Cardiac muscle cell (in vitro differentiated cells and primary cell): ENCODE measurements around the gene TRIM49D2. TPM values are rescaled to one million over a fixed set of nuclear protein-coding genes. Genes with fewer than 3 reads are reported as not detected.
"Not testable (repeated sequence)": the region's sequence is repeated elsewhere in the genome, so short reads cannot be mapped to it uniquely, and the experiment has no call there.

ENCODE experiments used
- DNase-seq, 2 donors: peaks; one replicate each; pipeline versions ENCODE4 v3.0.0 to v3.0.0-alpha.2; 2010 to 2017; ENCODE audit warnings: low read depth in 1 of 2, low spot score in 1 of 2
- H3K27ac ChIP-seq: fragments of 200-600 bp; sonication (generic); 2 replicates; pipeline ENCODE4 v1.5.1; 2016
- H3K27me3 ChIP-seq: fragments of 200-600 bp; sonication (generic); 2 replicates; pipeline ENCODE4 v1.6.0; 2016; ENCODE audit warnings: control low read depth
- H3K36me3 ChIP-seq: fragments of 200-600 bp; sonication (generic); 2 replicates; pipeline ENCODE4 v1.5.1; 2016; ENCODE audit warnings: control low read depth
- H3K4me1 ChIP-seq: fragments of 200-600 bp; sonication (generic); 2 replicates; pipeline ENCODE4 v1.8.1; 2017; ENCODE audit warnings: low read depth, mild to moderate bottlenecking, mixed run types
- H3K4me3 ChIP-seq: fragments of 200-600 bp; sonication (generic); 2 replicates; pipeline ENCODE4 v1.5.1; 2016; ENCODE audit warnings: mild to moderate bottlenecking
- H3K9me3 ChIP-seq: fragments of 200-600 bp; sonication (generic); 2 replicates; pipeline ENCODE4 v1.5.1; 2017; ENCODE audit warnings: low read depth, mild to moderate bottlenecking, control low read depth
- CTCF ChIP-seq: IDR thresholded peaks from 2 replicates; pipeline ENCODE4 v1.5.1; 2012; ENCODE audit warnings: low read depth, mild to moderate bottlenecking, low read length
- polyA plus RNA-seq: library from polyadenylated mRNA; unstranded; fragments of >200 nt; fragmentation: Nextera tagmentation; extraction: Ambion mirVana; gene quantifications from 2 replicates; pipeline ENCODE4 v1.2.1, GENCODE V29; 2016
- total RNA-seq: library from RNA; depleted of rRNA; stranded (reverse); fragments of >200 nt; gene quantifications from 2 replicates; pipeline ENCODE4 v1.2.3, GENCODE V29; 2016

The TRIM49D2 gene
- total RNA-seq (not detected in 2 replicates), polyA plus RNA-seq (not detected in 2 replicates)

GRCh38 chr11:89923764-89924163 lies at the start of gene TRIM49D2:
Gene TRIM49D2 (plus strand): TSS chr11:89924064. CDS start chr11:89926762, 2,698 bp downstream.
- DNase-seq, H3K9me3 ChIP-seq, H3K4me1 ChIP-seq, H3K27ac ChIP-seq, H3K36me3 ChIP-seq, H3K27me3 ChIP-seq, H3K4me3 ChIP-seq: not testable (repeated sequence)

- H3K9me3 ChIP-seq, H3K36me3 ChIP-seq, H3K4me3 ChIP-seq, H3K4me1 ChIP-seq, H3K27ac ChIP-seq, DNase-seq, H3K27me3 ChIP-seq: not testable (repeated sequence)
These were observed 46.4 kb upstream of the TRIM49D2 start for GRCh38 chr11:89877511-89877910.

GRCh38 chr11:89893245-89893644 lies 30.6 kb upstream of the TRIM49D2 start:
- not testable (repeated sequence) for DNase-seq, H3K4me1 ChIP-seq, H3K27ac ChIP-seq, H3K9me3 ChIP-seq, H3K36me3 ChIP-seq, H3K4me3 ChIP-seq, H3K27me3 ChIP-seq

- not testable (repeated sequence) for DNase-seq, H3K4me3 ChIP-seq, H3K36me3 ChIP-seq, H3K27ac ChIP-seq, H3K4me1 ChIP-seq, H3K9me3 ChIP-seq, H3K27me3 ChIP-seq
These were observed 23.1 kb upstream of the TRIM49D2 start for GRCh38 chr11:89900809-89901208.

- DNase-seq: no peak
- no peaks in the 10 kb centered on the region for H3K9me3 ChIP-seq
- H3K36me3 ChIP-seq: no peaks in the 10 kb centered on the region
- H3K4me3 ChIP-seq: no peak within 1 kb of the TSS
- no peak for TF ChIP-seq CTCF
- no peaks in the 10 kb centered on the region for H3K27me3 ChIP-seq
- no peaks in the 10 kb centered on the region for H3K4me1 ChIP-seq
- H3K27ac ChIP-seq: no peak within 1 kb of the TSS
These were observed 1.6 kb upstream of the TRIM49D2 start, which contains the start of gene TRIM49D1 for GRCh38 chr11:89922195-89922660. Gene TRIM49D1 (minus strand): TSS chr11:89922245. CDS start chr11:89917710, 4,535 bp downstream.

- H3K4me3 ChIP-seq, H3K36me3 ChIP-seq, H3K4me1 ChIP-seq, DNase-seq, H3K27ac ChIP-seq, H3K27me3 ChIP-seq, H3K9me3 ChIP-seq: not testable (repeated sequence)
These were observed 37.0 kb downstream of the TRIM49D2 start for GRCh38 chr11:89960833-89961232.

GRCh38 chr11:89965737-89966136 lies 41.9 kb downstream of the TRIM49D2 start, which contains the start of gene TRIM64:
Gene TRIM64 (plus strand): TSS chr11:89966037. CDS start chr11:89968504, 2,467 bp downstream.
- not testable (repeated sequence) for DNase-seq, H3K27me3 ChIP-seq, H3K9me3 ChIP-seq, H3K4me1 ChIP-seq, H3K27ac ChIP-seq, H3K36me3 ChIP-seq, H3K4me3 ChIP-seq

Other genes starting within 250 kb of the TRIM49D2 start
- gene TRIM77, start 213.8 kb upstream of the TRIM49D2 start, total RNA-seq: not detected in 2 replicates
- gene TRIM77, start 213.8 kb upstream of the TRIM49D2 start, polyA plus RNA-seq: not detected in 2 replicates
- gene TRIM49, start 115.5 kb upstream of the TRIM49D2 start, total RNA-seq: not detected in 2 replicates
- not detected in 2 replicates for gene TRIM49, start 115.5 kb upstream of the TRIM49D2 start, polyA plus RNA-seq
- not detected in 2 replicates for gene TRIM64B, start 45.6 kb upstream of the TRIM49D2 start, total RNA-seq
- not detected in 2 replicates for gene TRIM64B, start 45.6 kb upstream of the TRIM49D2 start, polyA plus RNA-seq
- gene TRIM49D1, start 1.8 kb upstream of the TRIM49D2 start, total RNA-seq: not detected in 2 replicates
- gene TRIM49D1, start 1.8 kb upstream of the TRIM49D2 start, polyA plus RNA-seq: not detected in 2 replicates
- not detected in 2 replicates for gene TRIM64, start 42.0 kb downstream of the TRIM49D2 start, total RNA-seq
- gene TRIM64, start 42.0 kb downstream of the TRIM49D2 start, polyA plus RNA-seq: not detected in 2 replicates
- gene TRIM49C, start 107.0 kb downstream of the TRIM49D2 start, total RNA-seq: not detected in 2 replicates
- not detected in 2 replicates for gene TRIM49C, start 107.0 kb downstream of the TRIM49D2 start, polyA plus RNA-seq
- gene UBTFL1, start 161.9 kb downstream of the TRIM49D2 start, total RNA-seq: not detected in 2 replicates
- not detected in 2 replicates for gene UBTFL1, start 161.9 kb downstream of the TRIM49D2 start, polyA plus RNA-seq
- 5.3 and 13.0 TPM in 2 replicates for gene NAALAD2, start 210.6 kb downstream of the TRIM49D2 start, total RNA-seq
- gene NAALAD2, start 210.6 kb downstream of the TRIM49D2 start, polyA plus RNA-seq: 8.3 and 14.6 TPM in 2 replicates